ENCODE measurements around the gene SNCB.

Gene SNCB

DNA sequence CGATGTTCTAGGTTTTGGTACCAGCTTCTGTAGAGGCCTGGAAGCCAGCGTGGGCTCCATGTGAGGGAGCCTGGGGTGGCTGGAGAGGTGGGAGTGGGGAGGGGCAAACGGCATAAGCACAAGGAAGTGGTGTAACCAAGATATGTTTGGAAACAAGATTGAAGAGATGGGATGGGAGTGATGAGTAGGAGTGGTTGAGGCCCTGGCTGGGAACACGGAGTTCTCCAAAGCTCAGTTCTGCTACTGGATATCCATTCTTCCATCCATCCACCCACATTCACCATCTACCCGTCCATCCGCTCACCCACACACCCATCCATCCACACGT, 29.1 kb upstream of the SNCB start:
- TF ChIP-seq, protein P1, sequence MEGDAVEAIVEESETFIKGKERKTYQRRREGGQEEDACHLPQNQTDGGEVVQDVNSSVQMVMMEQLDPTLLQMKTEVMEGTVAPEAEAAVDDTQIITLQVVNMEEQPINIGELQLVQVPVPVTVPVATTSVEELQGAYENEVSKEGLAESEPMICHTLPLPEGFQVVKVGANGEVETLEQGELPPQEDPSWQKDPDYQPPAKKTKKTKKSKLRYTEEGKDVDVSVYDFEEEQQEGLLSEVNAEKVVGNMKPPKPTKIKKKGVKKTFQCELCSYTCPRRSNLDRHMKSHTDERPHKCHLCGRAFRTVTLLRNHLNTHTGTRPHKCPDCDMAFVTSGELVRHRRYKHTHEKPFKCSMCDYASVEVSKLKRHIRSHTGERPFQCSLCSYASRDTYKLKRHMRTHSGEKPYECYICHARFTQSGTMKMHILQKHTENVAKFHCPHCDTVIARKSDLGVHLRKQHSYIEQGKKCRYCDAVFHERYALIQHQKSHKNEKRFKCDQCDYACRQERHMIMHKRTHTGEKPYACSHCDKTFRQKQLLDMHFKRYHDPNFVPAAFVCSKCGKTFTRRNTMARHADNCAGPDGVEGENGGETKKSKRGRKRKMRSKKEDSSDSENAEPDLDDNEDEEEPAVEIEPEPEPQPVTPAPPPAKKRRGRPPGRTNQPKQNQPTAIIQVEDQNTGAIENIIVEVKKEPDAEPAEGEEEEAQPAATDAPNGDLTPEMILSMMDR (IDR thresholded peaks at IDR 0.05; ENCODE audit: low read depth, low read length) = no peak
- TF ChIP-seq, protein P2, sequence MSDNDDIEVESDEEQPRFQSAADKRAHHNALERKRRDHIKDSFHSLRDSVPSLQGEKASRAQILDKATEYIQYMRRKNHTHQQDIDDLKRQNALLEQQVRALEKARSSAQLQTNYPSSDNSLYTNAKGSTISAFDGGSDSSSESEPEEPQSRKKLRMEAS (IDR thresholded peaks at IDR 0.05; ENCODE audit: low read depth, low read length) = no peak
- TF ChIP-seq MYC (IDR thresholded peaks at IDR 0.05; ENCODE audit: low read depth, low read length) = no peak
- no peak for TF ChIP-seq POLR2A (IDR thresholded peaks at IDR 0.05; ENCODE audit: extremely low read depth, insufficient read length)
- DNase-seq (ENCODE audit: low read depth) = no peak
- no peak overlapping the region for H3K4me3 ChIP-seq (ENCODE audit: low read depth, low read length)

DNA sequence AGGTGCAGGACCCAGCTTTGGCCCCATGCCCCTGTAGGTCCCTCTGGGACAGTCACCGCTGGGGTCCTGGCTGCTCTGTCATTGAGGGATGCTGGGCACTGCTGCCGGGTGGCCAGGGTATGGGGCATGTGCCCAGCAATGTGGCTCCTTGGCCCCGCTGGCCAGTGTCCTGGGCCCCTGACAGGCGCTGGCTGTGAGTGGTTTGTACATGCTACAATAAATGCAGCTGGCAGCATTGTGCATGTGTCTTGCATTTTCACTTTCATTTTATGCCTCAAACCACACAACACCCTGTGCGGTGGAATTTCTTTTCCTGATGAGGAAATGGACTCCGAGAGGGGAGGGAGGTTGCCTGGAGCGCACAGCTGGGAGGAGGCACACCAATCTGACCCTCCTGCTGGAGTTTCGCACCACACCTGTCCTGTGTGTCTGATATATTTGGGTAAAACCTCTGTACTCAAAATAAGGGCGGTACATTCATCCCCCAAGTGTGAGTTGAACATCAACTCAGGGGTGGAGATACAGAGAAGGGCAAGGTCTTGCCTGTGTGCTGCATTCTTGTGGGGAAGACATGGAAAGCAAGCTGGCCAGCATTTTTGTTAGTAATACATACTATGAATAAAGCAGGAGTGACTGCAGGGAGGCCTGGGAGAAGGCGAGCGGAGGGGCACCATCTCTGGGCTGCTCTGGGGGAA, 28.6 kb upstream of the SNCB start:
- DNase-seq (ENCODE audit: low read depth) = no peak
- H3K4me3 ChIP-seq (ENCODE audit: low read depth, low read length) = no peak overlapping the region
- TF ChIP-seq, protein P2 (IDR thresholded peaks at IDR 0.05; ENCODE audit: low read depth, low read length) = no peak
- no peak for TF ChIP-seq MYC (IDR thresholded peaks at IDR 0.05; ENCODE audit: low read depth, low read length)
- no peak for TF ChIP-seq POLR2A (IDR thresholded peaks at IDR 0.05; ENCODE audit: extremely low read depth, insufficient read length)
- TF ChIP-seq, protein P1 (IDR thresholded peaks at IDR 0.05; ENCODE audit: low read depth, low read length) = no peak

DNA sequence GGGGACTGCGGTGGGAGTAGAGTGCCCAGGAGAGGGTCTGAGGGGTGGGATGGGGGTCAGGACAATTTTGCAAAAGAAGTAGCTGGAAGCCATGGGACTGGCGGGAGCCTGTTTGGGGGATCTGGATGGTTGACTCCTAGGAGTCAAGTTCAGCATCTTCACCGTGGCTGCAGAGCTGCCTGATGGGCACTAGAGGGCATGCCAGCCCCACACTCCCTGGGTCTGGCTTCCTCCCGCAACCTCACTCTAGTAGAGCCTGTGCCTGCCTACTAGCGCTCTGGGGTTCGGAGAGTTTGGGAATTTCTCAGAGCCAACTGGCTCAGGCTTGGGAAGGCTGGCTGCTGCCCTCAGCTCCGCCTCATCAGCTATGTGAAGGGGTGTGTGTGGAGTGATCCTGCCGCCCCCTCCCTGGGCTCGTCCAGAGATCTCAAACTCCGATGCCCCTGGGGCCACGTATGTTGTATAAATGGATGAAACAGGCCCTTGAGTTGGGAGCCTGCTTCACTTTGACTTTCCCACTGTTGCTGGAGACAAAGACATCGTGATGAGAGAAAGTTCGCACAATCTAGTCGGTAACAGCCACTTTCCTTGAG, 27.8 kb upstream of the SNCB start:
- H3K4me3 ChIP-seq (ENCODE audit: low read depth, low read length) = no peak overlapping the region
- TF ChIP-seq, protein P1 (IDR thresholded peaks at IDR 0.05; ENCODE audit: low read depth, low read length) = peak; percentile 94
- no peak for TF ChIP-seq POLR2A (IDR thresholded peaks at IDR 0.05; ENCODE audit: extremely low read depth, insufficient read length)
- peak; percentile 73 for DNase-seq (ENCODE audit: low read depth)

DNA sequence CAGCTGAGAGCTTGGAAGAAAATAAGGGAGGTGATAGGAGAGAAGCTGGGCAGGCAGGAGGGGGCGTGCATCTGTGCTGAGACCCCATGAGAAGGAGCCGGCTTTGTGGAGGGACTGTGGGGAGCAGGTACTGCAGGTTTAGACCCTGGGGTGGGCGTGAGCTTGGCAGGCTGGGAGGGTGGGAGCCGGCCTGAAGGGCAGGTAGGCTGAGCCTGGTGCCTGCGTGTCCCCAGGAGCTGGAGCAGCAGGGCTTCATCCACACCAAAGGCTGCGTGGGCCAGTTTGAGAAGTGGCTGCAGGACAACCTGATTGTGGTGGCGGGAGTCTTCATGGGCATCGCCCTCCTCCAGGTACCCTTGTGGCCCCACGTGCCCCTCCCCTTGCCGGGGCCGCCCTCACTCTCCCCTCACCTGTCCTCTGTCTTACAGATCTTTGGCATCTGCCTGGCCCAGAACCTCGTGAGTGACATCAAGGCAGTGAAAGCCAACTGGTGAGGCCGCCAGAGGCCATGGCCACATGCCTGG, 26.2 kb upstream of the SNCB start:
- no peak for DNase-seq (ENCODE audit: low read depth)
- TF ChIP-seq MYC (IDR thresholded peaks at IDR 0.05; ENCODE audit: low read depth, low read length) (no peak), POLR2A (IDR thresholded peaks at IDR 0.05; ENCODE audit: extremely low read depth, insufficient read length) (no peak)
- TF ChIP-seq, protein P2 (IDR thresholded peaks at IDR 0.05; ENCODE audit: low read depth, low read length) = no peak
- TF ChIP-seq, protein P1 (IDR thresholded peaks at IDR 0.05; ENCODE audit: low read depth, low read length) = no peak

DNA sequence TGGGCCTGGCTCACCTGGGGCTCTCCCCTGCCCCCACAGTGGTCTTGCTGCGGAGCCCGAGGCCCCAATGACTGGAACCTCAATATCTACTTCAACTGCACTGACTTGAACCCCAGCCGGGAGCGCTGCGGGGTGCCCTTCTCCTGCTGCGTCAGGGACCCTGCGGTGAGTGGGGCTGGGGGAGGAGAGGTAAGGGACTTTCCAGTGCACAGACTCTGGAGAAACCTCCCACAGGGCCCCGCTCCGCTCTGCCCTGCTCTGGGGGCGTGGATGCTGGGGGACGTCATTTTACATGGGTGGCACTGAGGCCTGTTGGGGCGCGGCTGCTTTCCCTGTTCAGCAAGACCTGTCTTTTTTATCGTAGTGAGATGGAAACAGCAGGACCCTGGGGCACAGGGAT, 24.5 kb upstream of the SNCB start:
- no peak overlapping the region for H3K4me3 ChIP-seq (ENCODE audit: low read depth, low read length)
- no peak for DNase-seq (ENCODE audit: low read depth)
- TF ChIP-seq, protein P2 (IDR thresholded peaks at IDR 0.05; ENCODE audit: low read depth, low read length) = no peak
- TF ChIP-seq, protein P1 (IDR thresholded peaks at IDR 0.05; ENCODE audit: low read depth, low read length) = no peak
- TF ChIP-seq MYC (IDR thresholded peaks at IDR 0.05; ENCODE audit: low read depth, low read length) = no peak
- TF ChIP-seq POLR2A (IDR thresholded peaks at IDR 0.05; ENCODE audit: extremely low read depth, insufficient read length) = no peak

More for the DNA sequence above, 26.2 kb upstream of the SNCB start:
- H3K4me3 ChIP-seq (ENCODE audit: low read depth, low read length) = no peak overlapping the region
